Activated T-helper 1 cell treated with anti-CD3 and anti-CD28 coated beads, Interleukin-2, amount 50 U/mL, for 16 hours (primary cell): ENCODE measurements around the gene TDRD10.

Experiments used
- DNase-seq, 2 donors: peaks; one replicate each; pipeline ENCODE4 v3.0.0-alpha.2; 2020; ENCODE audit warnings: low read depth in 1 of 2, low spot score in 1 of 2

Gene TDRD10

DNA sequence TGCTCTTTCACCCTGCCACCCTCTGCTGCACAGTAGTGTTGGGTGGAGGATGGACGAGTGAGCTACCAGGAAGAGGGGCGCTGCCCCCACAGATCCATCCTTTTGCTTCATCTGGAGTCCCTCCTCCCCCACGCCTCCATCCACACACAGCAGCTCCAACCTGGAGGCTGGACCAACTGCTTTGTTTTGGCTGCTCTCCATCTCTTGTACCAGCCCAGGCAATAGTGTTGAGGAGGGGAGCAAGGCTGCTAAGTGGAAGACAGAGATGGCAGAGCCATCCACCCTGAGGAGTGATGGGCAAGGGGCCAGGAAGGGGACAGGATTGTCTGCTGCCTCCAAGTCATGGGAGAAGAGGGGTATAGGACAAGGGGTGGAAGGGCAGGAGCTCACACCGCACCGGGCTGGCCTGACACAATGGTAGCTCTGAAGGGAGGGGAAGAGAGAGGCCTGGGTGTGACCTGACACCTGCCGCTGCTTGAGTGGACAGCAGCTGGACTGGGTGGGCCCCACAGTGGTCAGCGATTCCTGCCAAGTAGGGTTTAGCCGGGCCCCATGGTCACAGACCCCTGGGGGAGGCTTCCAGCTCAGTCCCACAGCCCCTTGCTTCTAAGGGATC, 74.0 kb downstream of the TDRD10 start:
- no peak for DNase-seq

DNA sequence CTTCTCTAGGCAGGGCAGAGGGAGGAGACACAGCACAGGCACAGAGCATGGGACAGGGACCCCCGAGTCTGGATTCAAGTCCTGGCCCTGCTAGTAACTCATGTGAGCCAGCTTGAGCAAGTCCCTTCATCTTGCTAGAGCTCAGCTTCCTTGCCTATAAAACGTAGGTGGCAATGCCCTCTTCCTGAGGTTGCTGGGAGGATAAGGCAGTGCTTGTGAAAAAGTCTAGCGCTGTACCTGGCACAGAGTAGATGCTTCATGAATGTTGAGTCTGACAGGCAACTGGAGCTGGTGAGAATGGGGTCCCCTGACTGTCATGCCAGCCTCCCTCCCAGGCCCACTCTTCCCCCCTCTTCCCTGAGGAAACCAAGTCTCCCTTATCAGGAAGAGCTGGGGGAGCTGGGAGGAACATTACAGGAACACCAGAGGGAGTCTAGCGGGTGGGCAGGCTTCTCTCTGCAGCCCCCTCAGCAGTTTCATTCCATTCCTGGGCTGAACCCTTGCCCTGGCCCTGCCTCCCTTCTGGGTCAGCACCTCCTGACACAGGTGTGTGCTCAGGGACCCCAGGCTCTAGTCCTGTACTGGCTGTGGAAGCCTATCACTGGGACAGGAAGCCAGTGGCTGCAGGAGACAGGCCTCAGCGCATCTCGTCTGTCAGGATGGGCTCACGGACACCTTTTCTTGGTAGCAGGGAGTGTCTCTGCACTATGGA, 75.5 kb downstream of the TDRD10 start:
- DNase-seq = no peak

DNA sequence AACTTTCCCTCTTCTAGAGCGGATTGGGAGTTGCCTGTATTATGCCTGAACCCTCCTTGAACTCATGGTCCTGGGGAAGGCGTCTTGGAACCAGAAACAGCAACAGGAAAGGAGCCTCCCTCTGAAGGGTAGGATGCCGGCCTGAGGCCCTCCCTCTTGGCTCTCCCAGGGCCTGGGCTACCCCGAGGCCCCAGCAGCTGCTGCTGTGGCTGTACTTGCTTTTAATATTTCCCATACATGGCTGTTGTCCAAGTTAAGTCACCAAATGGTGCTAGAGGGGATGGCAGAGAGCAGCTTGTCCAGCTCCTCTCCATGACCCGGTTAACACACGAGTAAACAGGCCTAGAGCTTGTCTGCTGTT, 76.0 kb downstream of the TDRD10 start:
- DNase-seq = no peak

DNA sequence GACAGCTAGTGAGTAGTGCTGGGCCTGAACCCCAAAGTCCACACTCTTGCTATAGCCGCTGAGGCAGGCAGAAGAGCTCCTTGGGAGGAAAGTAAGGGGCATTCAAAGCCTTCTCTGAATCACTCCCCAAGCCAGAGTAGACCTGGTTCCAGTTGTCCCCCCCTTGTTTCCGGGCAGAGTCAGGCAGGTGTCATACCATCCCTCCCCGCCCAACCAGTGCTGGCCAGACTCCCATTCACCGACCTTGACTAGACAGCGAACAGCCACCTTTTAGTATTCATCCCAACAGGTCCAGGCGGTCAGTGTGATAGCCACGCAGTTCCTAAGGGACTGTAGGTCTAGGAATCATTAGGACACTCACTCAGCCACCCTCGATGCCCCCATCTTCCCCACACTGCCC, 77.4 kb downstream of the TDRD10 start:
- no peak for DNase-seq

DNA sequence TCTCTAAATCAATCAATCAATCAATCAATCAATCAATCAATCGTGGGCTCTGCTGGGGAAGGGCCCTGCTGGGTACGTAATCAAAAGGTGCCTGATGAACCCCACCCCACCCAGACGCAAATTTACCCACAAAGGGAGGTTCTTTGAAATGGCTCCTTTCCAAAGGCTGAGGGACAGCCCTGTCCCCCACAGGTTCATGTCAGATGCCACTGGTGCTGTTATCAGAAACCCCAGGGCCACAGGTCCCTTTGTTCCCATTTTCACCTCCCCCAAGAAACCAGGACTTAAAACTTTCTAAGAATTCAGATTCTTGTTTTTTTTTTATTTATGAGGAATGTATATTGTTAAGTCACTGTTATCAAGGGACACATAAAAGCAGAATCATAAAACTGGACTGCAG, 79.7 kb downstream of the TDRD10 start:
- no peak for DNase-seq

DNA sequence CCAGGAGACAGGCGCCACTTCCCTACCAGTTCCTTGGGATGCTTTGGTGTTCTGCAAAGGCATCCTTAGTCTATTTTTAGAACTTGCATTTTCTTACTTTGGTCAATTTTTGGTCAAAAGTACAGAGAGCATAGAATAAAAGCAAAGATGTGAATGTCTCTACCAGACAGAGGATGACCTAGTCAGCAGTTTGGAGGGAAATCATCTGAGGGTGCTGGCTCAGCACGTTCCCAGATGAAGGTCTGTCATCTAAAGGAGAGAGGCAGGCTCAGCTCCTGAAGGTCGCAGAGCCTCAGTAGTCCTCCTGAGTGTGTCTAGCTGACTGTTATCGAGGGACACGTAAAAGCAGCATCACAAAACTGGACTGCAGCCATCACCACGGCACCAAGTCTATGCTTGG, 80.9 kb downstream of the TDRD10 start:
- no peak for DNase-seq

DNA sequence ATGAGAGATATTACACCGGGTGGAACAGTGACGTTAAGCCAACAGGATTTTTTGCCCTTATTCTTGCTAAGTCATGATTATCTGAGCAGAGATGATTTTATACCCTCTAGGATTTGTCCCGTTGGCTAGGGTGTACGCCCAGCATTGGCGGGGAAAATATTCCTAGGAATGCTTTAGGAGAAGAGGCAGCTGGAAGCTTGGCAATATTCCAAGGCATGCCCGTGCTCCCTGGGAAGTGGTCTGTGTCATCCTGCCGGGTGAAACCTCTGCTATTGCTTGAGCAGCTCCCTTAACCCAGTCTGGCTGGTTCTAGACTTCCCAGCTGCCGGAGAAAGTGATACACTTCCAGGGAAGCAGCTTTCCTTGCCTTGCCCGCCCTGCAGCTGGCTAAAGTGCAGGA, 81.8 kb downstream of the TDRD10 start:
- DNase-seq = no peak

DNA sequence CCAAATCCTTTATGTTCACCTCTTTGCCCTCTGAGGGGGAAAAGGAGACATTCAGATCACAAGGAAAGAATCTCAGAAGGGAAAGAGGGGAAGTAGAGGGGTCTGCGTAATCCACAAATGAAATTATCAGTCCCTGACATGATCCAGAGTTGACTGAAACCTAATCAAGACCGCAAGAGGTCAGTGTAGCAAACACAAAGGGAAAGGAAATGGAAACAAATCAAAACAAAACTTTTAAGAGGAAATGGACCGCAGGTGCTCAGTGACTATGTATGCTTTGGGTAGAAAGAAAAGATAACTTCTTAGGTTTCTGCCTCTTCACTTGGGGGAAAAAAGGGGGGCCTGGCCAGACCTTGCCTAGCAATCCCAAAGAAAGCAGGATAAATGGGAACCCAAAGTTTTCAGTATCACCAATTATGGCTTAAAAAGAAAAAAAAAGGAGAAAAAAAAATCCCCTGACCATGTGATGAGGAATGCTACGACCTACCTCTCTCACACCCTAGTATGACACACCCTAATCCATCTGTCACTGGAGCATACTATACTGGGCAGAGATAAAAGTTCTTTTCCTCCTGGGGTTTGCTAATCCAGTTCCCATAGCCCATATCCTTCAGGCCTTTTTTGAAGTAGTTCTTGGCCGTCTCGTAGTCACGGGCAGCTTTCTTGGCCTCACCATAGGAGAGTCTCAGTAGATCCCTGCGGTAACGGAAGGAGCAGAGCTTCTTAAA, 82.4 kb downstream of the TDRD10 start:
- no peak for DNase-seq

DNA sequence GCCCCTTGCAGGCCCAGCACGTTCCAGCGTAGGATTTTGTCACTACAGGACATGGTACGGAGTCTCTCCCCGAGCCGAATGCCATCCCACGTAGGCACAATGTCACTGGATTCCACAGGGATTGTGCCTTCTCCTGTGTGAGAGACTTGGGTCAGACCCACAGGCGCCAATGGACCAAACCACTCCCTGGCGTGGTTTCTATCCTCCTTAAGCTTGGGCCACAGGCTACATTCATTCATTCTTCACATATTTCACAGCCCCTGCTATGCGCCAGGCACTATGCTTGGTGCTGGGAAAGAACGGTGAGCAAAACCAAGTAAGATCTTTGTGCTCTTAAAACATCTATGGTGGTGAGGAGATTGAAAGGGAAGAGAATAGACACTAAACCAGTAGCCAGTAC, 84.2 kb downstream of the TDRD10 start:
- DNase-seq = no peak

DNA sequence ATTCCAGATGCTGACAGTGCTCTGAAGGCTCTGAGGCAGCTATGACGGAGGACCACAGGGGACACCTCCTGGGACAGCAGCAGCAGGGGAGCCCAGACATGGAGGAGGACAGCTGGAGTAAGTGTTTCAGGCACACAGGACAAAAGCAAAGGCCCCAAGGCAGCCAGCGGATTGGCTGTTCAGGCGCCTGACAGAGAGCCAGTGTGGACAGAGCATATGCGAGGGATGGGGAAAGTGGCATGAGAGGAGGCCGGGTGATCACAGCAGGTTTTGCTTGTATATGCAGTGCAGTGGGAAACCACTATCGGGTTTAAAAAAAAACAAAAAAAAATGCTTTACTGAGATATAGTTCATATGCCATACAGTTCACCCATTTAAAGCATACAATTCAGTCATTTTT, 84.6 kb downstream of the TDRD10 start:
- DNase-seq = no peak

DNA sequence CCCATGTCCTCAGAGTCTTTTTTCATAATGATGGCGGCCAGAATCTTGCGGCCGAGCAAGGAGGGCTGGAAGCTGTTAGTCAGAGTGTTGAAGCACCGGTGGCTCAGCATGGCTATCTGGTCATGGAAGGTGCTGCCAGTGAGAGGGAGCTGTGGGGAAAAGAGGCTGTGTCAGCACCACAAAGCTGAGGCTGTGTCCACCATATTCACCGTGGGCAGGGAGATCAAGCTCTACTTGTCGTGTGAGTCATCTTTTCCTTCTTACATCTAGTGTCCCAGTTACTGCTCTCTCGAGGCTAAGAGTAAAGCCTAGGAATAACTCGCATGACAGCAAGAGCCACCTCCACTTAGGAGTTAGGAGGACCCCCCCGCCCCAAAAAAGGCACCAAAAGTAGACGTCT, 87.8 kb downstream of the TDRD10 start:
- no peak for DNase-seq

DNA sequence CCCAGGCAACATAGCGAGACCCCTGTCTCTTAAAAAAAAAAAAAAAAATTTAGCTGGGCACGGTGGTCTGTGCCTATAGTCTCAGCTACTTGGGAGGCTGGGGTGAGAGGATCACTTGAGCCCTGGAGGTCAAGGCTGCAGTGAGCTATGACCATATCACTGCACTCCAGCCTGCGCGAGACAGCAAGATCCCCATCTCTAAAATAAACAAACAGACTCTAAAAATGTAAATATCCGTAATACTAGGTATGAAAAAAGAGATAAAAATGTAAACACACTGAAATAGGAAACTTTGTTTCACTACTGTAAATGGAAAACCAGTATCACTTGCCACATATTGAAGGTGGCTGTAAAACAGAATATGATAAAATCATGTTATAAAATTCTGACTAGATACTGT, 88.7 kb downstream of the TDRD10 start:
- no peak for DNase-seq

DNA sequence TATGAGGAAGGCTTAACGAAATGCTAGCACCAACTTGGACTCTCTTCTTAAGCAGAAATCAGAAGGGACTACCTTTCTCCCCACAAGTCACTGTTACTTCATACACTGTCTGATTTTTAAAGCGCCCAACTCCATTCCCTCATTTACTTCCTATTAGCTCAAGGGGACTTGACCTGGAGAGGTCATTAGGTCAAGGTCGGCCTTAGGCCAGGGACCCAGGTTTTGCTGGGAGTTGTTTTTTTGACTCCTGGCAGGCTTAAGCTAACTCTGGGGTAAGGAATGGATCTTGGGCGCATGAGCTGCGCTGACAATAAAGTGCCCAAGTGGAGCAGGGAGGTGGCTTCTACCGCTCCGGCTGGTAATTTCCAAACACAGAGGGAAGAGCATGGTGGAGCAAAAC, 89.2 kb downstream of the TDRD10 start:
- DNase-seq = no peak

DNA sequence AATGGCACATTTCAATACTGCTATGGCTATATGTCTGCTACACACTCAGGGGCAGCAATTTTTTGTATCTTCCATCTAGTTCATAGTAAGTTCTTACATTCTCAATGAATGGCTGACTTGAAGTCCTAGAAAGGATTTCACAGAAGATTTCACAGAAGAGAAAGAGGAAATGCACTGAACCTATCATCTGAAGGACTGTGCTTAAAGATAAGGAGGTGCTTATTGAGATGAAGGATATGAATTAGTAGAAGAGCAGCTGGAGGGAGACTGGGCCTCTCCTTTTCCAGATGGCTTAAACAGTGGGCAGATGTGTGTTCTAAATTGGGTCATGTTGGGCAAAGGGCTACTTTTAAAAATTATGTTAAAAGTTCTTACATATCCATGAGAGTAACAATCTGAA, 91.4 kb downstream of the TDRD10 start:
- DNase-seq = no peak

DNA sequence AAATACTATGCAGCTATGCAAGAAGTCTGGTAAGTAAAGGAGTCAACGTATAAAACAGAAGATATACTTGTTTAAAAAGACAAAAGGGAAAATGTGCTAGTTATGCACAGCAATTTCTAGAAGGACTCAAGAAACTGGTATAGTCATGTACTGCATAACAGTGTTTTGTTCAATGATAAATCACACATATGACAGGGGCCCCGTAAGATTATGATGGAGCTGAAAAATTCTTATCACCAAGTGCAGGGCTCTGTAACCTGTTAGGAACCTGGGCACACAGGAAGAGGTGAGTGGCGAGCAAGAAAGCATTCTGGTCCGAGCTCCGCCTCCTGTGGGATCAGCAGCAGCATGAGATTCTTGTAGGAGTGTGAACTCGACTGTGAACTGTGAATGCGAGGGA, 92.8 kb downstream of the TDRD10 start:
- no peak for DNase-seq

DNA sequence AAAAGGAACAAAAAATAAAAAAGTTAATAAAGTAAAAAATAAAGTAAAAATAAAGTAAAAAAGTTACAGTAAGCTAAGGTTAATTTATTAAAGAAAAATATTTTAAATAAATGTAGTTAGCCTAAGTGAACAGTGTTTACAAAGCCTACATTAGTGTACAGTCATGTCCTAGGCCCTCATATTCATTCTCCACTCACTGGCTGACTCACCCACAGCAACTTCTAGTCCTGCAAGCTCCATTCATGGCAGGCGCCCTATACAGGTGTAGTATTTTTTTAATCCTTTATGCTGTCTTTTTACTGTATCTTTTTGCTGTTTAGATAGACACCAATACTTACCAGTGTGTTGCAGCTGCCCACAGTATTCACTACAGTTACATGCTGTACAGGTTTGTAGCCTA, 93.6 kb downstream of the TDRD10 start:
- DNase-seq = no peak
